HG02798 (cell line): ENCODE measurements around the gene WFDC2.

Experiments
- ATAC-seq: cut with Tn5 transposase; IDR thresholded peaks from one replicate; pipeline ENCODE4 v1.9.1; 2021; ENCODE audit warnings: mild to moderate bottlenecking; ENCODE audit not compliant: unreplicated experiment, poor library complexity

The WFDC2 gene

GRCh38 chr20:45489083-45489531 lies 19.6 kb downstream of the WFDC2 start:
- ATAC-seq, result no peak

DNA sequence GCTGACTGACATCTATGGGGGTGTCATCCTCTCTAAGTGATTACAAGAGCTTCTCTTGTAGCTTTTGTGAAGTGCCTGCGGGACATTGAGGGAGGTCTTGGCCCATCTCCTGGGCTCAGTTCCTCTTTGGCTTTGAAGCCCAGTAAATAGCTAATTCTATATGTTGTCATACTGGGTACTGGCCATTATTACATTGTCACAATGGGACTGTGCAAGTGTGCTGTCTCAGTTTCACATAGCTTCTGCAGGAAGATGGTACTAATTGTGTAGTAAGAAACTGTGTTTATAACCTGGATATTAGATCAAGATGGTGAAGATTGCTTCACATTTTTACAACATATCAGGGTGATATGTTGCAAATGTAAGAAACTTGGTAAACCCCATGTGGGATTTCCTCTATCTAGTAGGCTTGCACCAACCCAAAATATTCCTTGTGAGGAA lies 26.0 kb downstream of the WFDC2 start:
- no peak for ATAC-seq

DNA sequence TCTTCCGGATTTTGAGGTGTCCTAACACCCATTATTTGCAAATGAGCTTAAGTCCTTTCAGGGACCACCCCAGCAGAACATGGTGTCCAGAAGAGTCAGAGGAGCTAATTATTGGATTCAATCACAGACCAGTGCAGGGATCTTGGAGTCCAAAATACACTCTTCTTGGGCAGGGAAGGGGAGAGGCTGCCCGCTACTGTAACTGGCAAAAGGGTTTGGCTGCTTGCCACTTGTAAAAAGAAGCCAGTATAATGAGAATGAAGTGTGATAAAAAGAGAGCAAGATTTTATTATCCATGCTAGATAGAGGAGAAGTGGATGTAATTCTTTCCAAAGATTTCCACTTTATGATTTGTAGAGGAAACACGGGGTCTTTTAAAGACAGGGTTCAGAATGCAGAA lies 26.6 kb downstream of the WFDC2 start:
- ATAC-seq, result no peak

DNA sequence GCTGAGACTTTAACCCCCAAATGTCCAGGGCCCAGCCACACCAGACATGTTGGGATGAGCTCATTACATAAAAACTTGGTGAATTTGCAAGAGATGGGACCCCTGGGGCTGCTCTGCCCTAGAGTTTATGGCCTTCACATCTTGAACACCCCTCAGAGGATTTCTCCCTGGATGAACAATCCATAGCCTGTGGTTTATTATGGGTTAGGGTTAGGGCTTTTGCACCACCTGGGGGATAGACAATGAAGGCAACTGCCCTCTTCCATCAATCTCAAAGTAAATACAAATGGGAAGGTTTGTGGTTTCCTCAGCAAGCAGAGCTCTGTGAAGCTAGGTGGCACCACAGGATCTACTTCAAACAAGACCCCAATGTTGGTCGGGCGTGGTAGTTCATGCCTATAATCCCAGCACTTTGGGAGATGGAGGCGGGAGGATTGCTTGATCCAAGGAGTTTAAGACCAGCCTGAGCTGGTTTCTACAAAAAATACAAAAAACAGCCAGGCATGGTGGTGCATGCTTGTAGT lies 28.5 kb downstream of the WFDC2 start:
- ATAC-seq, result no peak

DNA sequence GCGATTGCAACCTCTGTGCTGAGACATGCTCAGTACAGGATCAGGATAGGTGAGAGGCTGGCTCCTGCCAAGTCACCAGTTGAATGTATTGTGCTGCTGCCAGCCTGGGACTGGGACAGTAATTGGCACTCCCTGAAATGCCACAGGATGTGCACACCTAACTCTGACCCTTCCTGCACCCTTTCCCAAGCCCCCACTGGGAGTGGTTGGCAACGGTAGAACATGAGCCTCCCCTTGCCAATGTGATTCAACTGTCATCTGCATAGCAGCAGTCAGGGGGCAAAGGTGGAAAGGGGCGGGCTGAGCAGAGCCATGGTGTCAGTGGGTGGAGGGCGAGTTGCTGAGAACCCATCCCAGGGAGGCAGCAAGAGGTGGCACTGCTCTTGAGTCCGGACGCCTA lies 30.5 kb downstream of the WFDC2 start:
- no peak for ATAC-seq

DNA sequence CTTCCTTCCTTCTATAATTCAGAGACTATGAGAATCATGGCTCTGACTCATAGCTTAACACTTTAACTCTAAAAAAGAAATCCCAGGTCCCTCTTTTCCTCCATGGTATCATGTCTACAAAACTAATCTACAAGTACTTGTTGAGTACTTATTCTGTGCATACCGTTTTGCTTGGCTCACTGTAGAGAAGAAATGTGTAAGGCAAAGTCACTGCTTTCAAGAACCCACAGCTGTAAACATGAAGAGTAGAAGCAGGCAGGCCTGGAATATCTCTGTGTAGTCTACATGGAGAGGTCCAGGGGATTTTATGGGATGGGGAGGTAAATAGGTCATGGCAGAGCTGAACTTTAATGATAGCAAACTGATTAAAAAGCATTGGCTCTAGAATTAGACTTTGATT lies 32.0 kb downstream of the WFDC2 start:
- no peak for ATAC-seq

GRCh38 chr20:45502561-45502960 lies 33.0 kb downstream of the WFDC2 start:
- no peak for ATAC-seq

DNA sequence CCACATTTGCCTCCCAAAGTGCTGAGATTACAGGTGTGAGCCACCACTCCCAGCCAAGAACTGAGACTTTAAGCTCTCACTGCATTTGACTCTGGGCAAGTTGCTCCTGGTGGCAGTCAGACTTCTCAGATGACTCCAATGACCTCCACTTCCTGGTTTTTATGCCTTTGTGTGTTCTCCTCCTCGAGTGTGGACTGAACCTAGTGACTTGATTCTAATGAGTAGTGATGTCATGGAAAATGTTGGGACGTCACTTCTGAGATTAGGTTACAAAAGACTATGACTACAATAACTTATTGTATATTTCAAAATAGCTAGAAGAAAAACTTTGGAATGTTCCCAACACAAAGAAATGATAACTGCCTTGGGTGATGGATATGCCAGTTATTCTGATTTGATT lies 33.9 kb downstream of the WFDC2 start:
- no peak for ATAC-seq

GRCh38 chr20:45506398-45506797 lies 36.8 kb downstream of the WFDC2 start:
- no peak for ATAC-seq

- ATAC-seq, result no peak
These were observed 37.7 kb downstream of the WFDC2 start for GRCh38 chr20:45507011-45507820.

DNA sequence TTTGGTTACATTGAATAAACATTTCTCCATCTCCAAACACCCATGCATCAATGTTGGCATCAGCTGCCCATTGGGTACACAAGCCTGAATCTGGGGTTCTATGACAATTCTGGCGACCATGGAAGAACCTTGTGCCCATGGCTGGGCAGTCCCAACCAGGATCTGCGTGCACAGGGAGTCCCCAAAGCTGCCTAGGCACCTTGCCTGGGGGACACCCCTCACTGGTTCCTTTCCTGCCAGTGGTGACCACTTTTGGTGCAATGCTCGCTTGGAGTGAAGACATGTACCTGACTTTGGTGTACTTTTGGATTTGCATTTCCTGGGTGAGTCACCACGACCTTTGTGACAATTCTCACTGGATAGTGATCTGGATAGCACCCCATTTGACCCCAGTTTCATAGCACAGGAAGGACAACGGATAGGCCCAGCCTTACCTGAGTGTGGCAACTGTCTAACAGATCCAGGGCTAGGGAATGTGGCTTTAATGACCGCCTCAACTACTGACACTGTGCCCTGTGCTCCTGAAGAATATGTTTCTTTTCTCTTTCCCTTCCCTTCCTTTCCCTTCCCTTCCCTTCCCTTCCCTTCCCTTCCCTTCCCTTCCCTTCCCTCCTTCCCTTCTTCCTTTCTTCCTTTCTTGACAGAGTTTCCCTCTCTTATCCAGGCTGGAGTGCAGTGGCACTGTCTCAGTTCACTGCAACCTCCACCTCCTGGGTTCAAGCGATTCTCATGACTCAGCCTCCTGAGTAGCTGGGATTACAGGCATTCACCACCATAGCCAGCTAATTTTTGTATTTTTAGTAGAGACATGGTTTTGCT lies 38.7 kb downstream of the WFDC2 start:
- no peak for ATAC-seq

- no peak for ATAC-seq
These were observed 39.5 kb downstream of the WFDC2 start for GRCh38 chr20:45509091-45509490.

- ATAC-seq, result no peak
These were observed 40.8 kb downstream of the WFDC2 start for GRCh38 chr20:45510242-45510862.

DNA sequence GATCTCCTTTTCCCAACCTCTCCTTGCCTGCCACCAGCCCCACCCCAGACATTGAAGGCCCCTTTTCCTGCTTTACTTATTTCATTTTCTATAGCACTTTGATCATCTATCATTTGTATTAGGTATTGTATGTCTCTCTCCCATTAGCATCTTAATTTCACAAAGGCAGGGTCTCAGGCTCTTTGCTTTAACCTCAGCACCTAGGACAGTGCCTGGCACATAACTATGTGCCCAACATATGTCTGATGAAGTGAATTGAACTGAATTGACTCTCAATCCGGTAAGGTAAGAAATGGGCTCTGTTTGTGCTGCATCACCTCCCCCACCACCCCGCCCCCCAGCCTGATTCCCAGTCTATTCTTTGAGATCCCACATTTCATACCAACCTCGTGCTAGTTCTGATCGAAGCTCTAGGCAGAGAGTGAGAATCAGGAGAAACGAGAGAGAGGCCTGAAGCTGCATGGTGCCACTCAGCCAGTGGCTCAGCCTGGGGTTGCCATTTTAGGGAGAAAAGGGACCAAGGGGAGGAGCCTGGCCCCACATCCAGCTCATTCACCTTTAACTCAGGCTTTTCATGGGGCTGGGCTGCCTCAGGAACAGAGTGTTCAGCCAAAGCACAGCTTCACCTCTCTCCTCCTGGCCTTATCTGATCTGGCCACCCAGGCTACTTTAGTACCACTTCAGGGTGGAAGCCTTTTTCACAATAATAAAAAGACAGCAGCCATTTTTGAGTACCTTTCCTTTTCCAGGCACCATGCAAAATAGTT lies 45.8 kb downstream of the WFDC2 start, which contains the start of gene SPINT3:
Gene SPINT3, minus strand, starts transcription at position 476 of the 767 bp plus-strand sequence. Its CDS starts 14 bp downstream, at position 462.
- no peak for ATAC-seq

DNA sequence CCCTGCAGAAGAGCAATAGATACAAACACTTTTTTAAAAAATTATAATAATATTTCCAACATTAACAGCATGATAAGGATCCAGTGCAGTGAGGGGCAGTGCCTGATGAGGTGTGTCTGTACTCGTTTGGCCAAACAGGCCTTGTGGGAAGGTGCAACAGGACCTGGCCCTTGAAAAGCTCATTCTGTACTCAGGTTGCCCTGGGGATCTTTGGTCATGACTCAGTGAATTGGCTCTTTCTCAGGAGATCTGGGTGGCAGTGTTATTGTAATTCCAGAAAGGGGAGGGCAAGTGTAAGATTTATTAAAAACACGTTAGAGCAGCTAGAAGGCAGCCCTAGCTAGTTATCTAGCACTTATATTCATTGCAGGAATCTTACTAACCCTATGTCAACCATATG lies 48.7 kb downstream of the WFDC2 start:
- ATAC-seq, result no peak

DNA sequence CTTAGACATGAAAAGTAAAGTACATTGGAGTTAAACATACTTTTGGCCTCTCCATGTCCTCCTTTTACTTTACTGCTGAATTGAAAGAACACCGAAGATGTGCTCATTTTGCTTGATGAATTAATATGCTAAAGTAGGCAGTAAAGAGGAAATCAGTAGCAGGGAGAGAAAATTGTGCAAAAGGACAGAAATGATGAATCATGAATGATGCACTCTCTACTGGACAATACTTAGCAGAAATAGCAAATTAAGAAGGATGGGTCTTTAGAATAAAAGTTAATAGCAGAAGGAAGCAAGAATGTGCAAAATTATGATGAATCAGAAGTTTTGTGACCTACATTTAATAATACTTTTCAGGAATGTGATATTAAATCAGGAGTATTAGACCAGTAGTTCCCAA lies 54.3 kb downstream of the WFDC2 start:
- no peak for ATAC-seq

DNA sequence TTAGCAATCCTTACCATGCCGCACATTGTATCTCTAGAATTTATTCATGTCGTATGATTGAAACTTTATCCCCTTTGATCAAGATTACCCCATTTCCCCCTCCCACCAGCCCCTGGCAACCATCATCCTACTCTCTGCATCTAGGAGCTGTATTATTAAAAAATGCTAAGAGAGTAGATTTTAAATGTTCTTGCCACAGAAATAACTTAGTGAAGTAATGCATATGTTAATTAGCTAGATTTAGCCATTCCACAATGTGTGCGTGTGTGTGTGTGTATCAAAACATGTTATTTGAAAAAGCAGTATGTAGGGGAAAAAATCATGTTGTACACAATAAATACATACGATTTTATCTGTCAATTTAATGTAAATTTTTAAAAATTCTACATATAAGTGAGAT lies 57.7 kb downstream of the WFDC2 start:
- no peak for ATAC-seq
